GM12878 (cell line): ENCODE data around the gene DNAH17.

ENCODE experiments used
- POLR2AphosphoS5 ChIP-seq: IDR thresholded peaks from 2 replicates; pipeline ENCODE4 v1.6.1; 2011; ENCODE audit warnings: mild to moderate bottlenecking, low read length, inconsistent platforms
- TF ChIP-seq, protein P1 (sequence below), 3 experiments: IDR thresholded peaks in 2 of 3; conservative IDR thresholded peaks in 1 of 3; 2 replicates each; pipeline ENCODE4 v1.5.1; 2011; ENCODE audit warnings: low read depth in 3 of 3, low read length in 3 of 3, mild to moderate bottlenecking in 3 of 3, control low read depth in 2 of 3, moderate library complexity in 2 of 3, inconsistent platforms in 1 of 3, mixed read lengths in 1 of 3; ENCODE audit not compliant: control insufficient read depth in 2 of 3, insufficient read depth in 1 of 3; ENCODE audit errors: extremely low read depth in 1 of 3

DNA sequence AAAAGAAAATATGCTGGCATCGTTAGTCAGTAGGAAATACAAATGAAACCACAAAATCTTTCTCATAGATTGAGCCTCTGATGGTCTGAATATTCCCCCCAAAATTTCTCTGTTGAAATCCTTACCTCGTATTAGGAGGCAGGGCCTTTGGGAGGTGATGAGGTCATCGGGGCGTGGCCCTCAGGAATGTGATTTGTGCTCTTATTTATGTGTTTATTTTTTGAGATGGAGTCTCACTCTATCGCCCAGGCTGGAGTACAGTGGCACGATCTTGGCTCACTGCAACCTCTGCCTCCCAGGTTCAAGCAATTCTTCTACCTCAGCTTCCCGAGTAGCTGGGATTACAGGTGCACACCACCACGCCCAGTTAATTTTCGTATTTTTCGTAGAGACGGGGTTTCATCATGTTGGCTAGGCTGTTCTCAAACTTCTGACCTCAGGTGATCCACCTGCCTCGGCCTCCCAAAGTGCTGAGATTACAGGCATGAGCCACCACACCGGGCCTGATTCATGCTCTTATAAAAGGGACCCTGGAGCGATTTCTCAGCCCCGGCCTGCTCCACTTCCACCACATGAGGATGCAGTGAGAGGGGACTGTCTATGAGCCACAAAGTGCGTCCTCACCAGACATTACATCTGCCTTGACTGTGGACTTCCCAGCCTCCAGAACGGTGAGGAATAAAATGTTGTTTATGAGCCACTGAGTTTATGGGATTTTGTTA is 53.1 kb downstream of the DNAH17 start:
- TF ChIP-seq, protein P1, sequence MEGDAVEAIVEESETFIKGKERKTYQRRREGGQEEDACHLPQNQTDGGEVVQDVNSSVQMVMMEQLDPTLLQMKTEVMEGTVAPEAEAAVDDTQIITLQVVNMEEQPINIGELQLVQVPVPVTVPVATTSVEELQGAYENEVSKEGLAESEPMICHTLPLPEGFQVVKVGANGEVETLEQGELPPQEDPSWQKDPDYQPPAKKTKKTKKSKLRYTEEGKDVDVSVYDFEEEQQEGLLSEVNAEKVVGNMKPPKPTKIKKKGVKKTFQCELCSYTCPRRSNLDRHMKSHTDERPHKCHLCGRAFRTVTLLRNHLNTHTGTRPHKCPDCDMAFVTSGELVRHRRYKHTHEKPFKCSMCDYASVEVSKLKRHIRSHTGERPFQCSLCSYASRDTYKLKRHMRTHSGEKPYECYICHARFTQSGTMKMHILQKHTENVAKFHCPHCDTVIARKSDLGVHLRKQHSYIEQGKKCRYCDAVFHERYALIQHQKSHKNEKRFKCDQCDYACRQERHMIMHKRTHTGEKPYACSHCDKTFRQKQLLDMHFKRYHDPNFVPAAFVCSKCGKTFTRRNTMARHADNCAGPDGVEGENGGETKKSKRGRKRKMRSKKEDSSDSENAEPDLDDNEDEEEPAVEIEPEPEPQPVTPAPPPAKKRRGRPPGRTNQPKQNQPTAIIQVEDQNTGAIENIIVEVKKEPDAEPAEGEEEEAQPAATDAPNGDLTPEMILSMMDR (IDR thresholded peaks at IDR 0.05 in 2 of 3, conservative IDR thresholded peaks at IDR 0.05 in 1 of 3; ENCODE audit: control insufficient read depth in 2 of 3, extremely low read depth in 1 of 3, insufficient read depth in 1 of 3, low read depth in 3 of 3, low read length in 3 of 3), result no peak
- no peak for TF ChIP-seq POLR2AphosphoS5
